RPMI8226 (cell line): Measurements from ENCODE around the gene TAS2R60.
"Not testable (repeated sequence)": the region's sequence is repeated elsewhere in the genome, so short reads cannot be mapped to it uniquely, and the experiment has no call there.

Source experiments
- DNase-seq: peaks from one replicate; pipeline ENCODE4 v3.0.0-alpha.2; 2015

Gene TAS2R60

GRCh38 chr7:143443153-143443552 is at the start of gene TAS2R60:
Gene TAS2R60 (plus strand): TSS chr7:143443453. CDS start chr7:143443453, 0 bp downstream.
- DNase-seq, result no peak

GRCh38 chr7:143394068-143394467 is 49.2 kb upstream of the TAS2R60 start:
- no peak for DNase-seq

- no peak for DNase-seq
These were observed 48.5 kb upstream of the TAS2R60 start for GRCh38 chr7:143394777-143395176.

GRCh38 chr7:143395187-143396149 is 47.8 kb upstream of the TAS2R60 start:
- no peak for DNase-seq

GRCh38 chr7:143396182-143396581 is 47.1 kb upstream of the TAS2R60 start:
- no peak for DNase-seq

- DNase-seq, result no peak
These were observed 46.4 kb upstream of the TAS2R60 start for GRCh38 chr7:143396625-143397556.

- DNase-seq, result no peak
These were observed 45.3 kb upstream of the TAS2R60 start for GRCh38 chr7:143397710-143398530.

- no peak for DNase-seq
These were observed 44.6 kb upstream of the TAS2R60 start for GRCh38 chr7:143398616-143399015.

GRCh38 chr7:143399151-143399550 is 44.1 kb upstream of the TAS2R60 start:
- DNase-seq, result no peak

- DNase-seq, result no peak
These were observed 43.6 kb upstream of the TAS2R60 start for GRCh38 chr7:143399642-143400041.

GRCh38 chr7:143401265-143401664 is 42.0 kb upstream of the TAS2R60 start:
- no peak for DNase-seq

GRCh38 chr7:143402233-143402632 is 41.0 kb upstream of the TAS2R60 start:
- DNase-seq, result not testable (repeated sequence)

GRCh38 chr7:143405173-143406001 is 37.9 kb upstream of the TAS2R60 start:
- no peak for DNase-seq

GRCh38 chr7:143406002-143406357 is 37.3 kb upstream of the TAS2R60 start:
- no peak for DNase-seq

GRCh38 chr7:143407287-143408251 is 35.7 kb upstream of the TAS2R60 start:
- no peak for DNase-seq

GRCh38 chr7:143408252-143408685 is 35.0 kb upstream of the TAS2R60 start:
- DNase-seq, result no peak

GRCh38 chr7:143408686-143409561 is 34.3 kb upstream of the TAS2R60 start, which contains the start of gene EPHA1:
Gene EPHA1 (minus strand): TSS chr7:143408856. CDS start chr7:143408805, 51 bp downstream.
- DNase-seq, result peak; percentile 66

- DNase-seq, result no peak
These were observed 32.7 kb upstream of the TAS2R60 start for GRCh38 chr7:143410521-143411004.
